AML-193 (cell line): ENCODE measurements around the gene SAP25.
A peak's percentile ranks its signal among the peaks of the same experiment; 100 is the strongest.

Source experiments
- DNase-seq, 2 experiments: peaks; one replicate each; lab custom pipeline; 2025; lab: John Stamatoyannopoulos, UW

SAP25 gene

GRCh38 chr7:100595188-100595587 is 21.5 kb upstream of the SAP25 start:
- no peak for DNase-seq

GRCh38 chr7:100591596-100591995 is 17.9 kb upstream of the SAP25 start:
- no peak for DNase-seq

- DNase-seq = no peak
Measured at GRCh38 chr7:100590077-100590737, 16.5 kb upstream of the SAP25 start.

- DNase-seq = no peak
Measured at GRCh38 chr7:100589341-100589947, 15.7 kb upstream of the SAP25 start.

- peak; percentile 37 to 52 for DNase-seq
Measured at GRCh38 chr7:100588438-100588837, 14.7 kb upstream of the SAP25 start.

- peak; percentile 99 for DNase-seq
Measured at GRCh38 chr7:100586266-100587025, 12.7 kb upstream of the SAP25 start, which contains the start of gene FBXO24. Gene FBXO24, plus strand, starts transcription at chr7:100586328. Its CDS starts 298 bp downstream, at chr7:100586626.

GRCh38 chr7:100585511-100586265 is 12.0 kb upstream of the SAP25 start, which contains the start of gene LRCH4:
Gene LRCH4, minus strand, starts transcription at chr7:100586129. Its CDS starts 29 bp downstream, at chr7:100586100.
- DNase-seq = no peak

GRCh38 chr7:100584683-100585510 is 11.2 kb upstream of the SAP25 start:
- DNase-seq = no peak

GRCh38 chr7:100584054-100584682 is 10.5 kb upstream of the SAP25 start:
- peak; percentile 75 to 90 for DNase-seq

GRCh38 chr7:100583132-100584053 is 9.7 kb upstream of the SAP25 start:
- DNase-seq = peak; percentile 91 to 94

GRCh38 chr7:100582650-100583049 is 8.9 kb upstream of the SAP25 start:
- DNase-seq = no peak

- no peak for DNase-seq
Measured at GRCh38 chr7:100582041-100582579, 8.4 kb upstream of the SAP25 start.

GRCh38 chr7:100580466-100581283 is 7.0 kb upstream of the SAP25 start:
- no peak for DNase-seq

- DNase-seq = no peak
Measured at GRCh38 chr7:100578246-100579183, 4.8 kb upstream of the SAP25 start.

- no peak for DNase-seq
Measured at GRCh38 chr7:100577507-100577906, 3.8 kb upstream of the SAP25 start.

GRCh38 chr7:100577103-100577502 is 3.4 kb upstream of the SAP25 start:
- no peak for DNase-seq

GRCh38 chr7:100576384-100576993 is 2.8 kb upstream of the SAP25 start:
- DNase-seq = no peak
